ENCODE measurements around the gene GLCCI1.

Gene GLCCI1

DNA sequence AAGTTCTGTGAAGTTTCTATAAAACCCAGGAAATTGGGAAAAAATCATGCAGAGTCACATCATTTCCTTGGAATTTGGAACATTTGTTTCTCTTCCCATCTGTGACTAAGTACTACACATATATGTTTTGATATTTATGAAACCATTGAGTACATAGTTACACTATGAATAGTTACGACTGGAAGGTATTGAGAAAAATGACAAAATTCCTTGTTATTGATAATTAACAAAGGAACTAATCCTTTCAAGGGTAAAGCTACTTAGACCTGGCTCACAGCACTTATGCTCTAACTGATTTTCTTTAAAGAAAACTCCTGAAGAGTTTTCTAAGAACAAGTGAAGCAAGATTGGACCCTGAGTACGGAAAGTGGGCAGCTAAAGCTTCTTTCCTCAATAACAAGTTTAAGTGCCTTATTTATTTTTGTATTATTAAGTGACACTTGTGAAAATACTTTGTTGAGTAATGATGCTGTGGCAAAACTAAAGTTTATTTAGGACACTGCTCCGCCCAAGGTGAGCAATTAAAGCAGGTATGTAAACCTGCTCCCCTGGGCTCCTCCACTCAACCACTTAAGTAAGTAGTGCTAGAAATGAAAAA, 12.0 kb upstream of the GLCCI1 start:
- no peak overlapping the region for H3K4me3 ChIP-seq (ENCODE audit: low read length, poor library complexity, severe bottlenecking)
- H3K4me2 ChIP-seq (ENCODE audit: low read depth, low read length, poor library complexity, severe bottlenecking), result no peak overlapping the region
- TF ChIP-seq, protein P1, sequence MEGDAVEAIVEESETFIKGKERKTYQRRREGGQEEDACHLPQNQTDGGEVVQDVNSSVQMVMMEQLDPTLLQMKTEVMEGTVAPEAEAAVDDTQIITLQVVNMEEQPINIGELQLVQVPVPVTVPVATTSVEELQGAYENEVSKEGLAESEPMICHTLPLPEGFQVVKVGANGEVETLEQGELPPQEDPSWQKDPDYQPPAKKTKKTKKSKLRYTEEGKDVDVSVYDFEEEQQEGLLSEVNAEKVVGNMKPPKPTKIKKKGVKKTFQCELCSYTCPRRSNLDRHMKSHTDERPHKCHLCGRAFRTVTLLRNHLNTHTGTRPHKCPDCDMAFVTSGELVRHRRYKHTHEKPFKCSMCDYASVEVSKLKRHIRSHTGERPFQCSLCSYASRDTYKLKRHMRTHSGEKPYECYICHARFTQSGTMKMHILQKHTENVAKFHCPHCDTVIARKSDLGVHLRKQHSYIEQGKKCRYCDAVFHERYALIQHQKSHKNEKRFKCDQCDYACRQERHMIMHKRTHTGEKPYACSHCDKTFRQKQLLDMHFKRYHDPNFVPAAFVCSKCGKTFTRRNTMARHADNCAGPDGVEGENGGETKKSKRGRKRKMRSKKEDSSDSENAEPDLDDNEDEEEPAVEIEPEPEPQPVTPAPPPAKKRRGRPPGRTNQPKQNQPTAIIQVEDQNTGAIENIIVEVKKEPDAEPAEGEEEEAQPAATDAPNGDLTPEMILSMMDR (conservative IDR thresholded peaks at IDR 0.05; ENCODE audit: low read length), result no peak
- no peak for TF ChIP-seq EZH2phosphoT487 (IDR thresholded peaks at IDR 0.05; ENCODE audit: borderline replicate concordance)

GRCh38 chr7:7957513-7957912, 11.1 kb upstream of the GLCCI1 start:
- Histone ChIP-seq H3K79me2 (ENCODE audit: insufficient read depth, low read length) (no peaks in the 10 kb centered on the region), H3K9ac (ENCODE audit: low read depth, low read length, poor library complexity, severe bottlenecking) (no peak overlapping the region), H3K36me3 (ENCODE audit: insufficient read depth, low read length) (no peaks in the 10 kb centered on the region), H3K4me3 (ENCODE audit: low read length, poor library complexity, severe bottlenecking) (no peak overlapping the region), H3K4me1 (ENCODE audit: insufficient read depth, low read length, poor library complexity, severe bottlenecking) (peaks cover 5% of the 10 kb centered on the region), H4K20me1 (ENCODE audit: insufficient read depth, low read length, poor library complexity, severe bottlenecking) (no peaks in the 10 kb centered on the region), H3K9me2 (replicated peaks; ENCODE audit: low read depth, low read length) (no peaks in the 10 kb centered on the region), H3K27me3 (ENCODE audit: insufficient read depth, low read length, poor library complexity, severe bottlenecking) (no peaks in the 10 kb centered on the region), H3F3A (ENCODE audit: low read depth) (no peaks in the 10 kb centered on the region), H3K9me3 (ENCODE audit: insufficient read depth, low read depth, low read length) (no peaks in the 10 kb centered on the region), H3K4me2 (ENCODE audit: low read depth, low read length, poor library complexity, severe bottlenecking) (no peak overlapping the region), H2AFZ (ENCODE audit: low read length) (no peak overlapping the region)
- TF ChIP-seq EZH2phosphoT487 (IDR thresholded peaks at IDR 0.05; ENCODE audit: borderline replicate concordance), result no peak

More for the DNA sequence above, 12.0 kb upstream of the GLCCI1 start:
- Histone ChIP-seq H2AFZ (ENCODE audit: low read length) (no peak overlapping the region), H3K36me3 (ENCODE audit: insufficient read depth, low read length) (no peaks in the 10 kb centered on the region), H3K79me2 (ENCODE audit: insufficient read depth, low read length) (no peaks in the 10 kb centered on the region), H3K9ac (ENCODE audit: low read depth, low read length, poor library complexity, severe bottlenecking) (no peak overlapping the region), H3K4me1 (ENCODE audit: insufficient read depth, low read length, poor library complexity, severe bottlenecking) (peaks cover 5% of the 10 kb centered on the region), H3K27me3 (ENCODE audit: insufficient read depth, low read length, poor library complexity, severe bottlenecking) (no peaks in the 10 kb centered on the region), H4K20me1 (ENCODE audit: insufficient read depth, low read length, poor library complexity, severe bottlenecking) (no peaks in the 10 kb centered on the region), H3F3A (ENCODE audit: low read depth) (no peaks in the 10 kb centered on the region), H3K9me2 (replicated peaks; ENCODE audit: low read depth, low read length) (no peaks in the 10 kb centered on the region), H3K9me3 (ENCODE audit: insufficient read depth, low read depth, low read length) (no peaks in the 10 kb centered on the region)

GRCh38 chr7:7959979-7960670, 8.5 kb upstream of the GLCCI1 start:
- Histone ChIP-seq H2AFZ (ENCODE audit: low read length) (no peak overlapping the region), H3K9ac (ENCODE audit: low read depth, low read length, poor library complexity, severe bottlenecking) (no peak overlapping the region), H3F3A (ENCODE audit: low read depth) (no peaks in the 10 kb centered on the region), H3K36me3 (ENCODE audit: insufficient read depth, low read length) (no peaks in the 10 kb centered on the region), H3K4me2 (ENCODE audit: low read depth, low read length, poor library complexity, severe bottlenecking) (no peak overlapping the region), H4K20me1 (ENCODE audit: insufficient read depth, low read length, poor library complexity, severe bottlenecking) (no peaks in the 10 kb centered on the region), H3K9me3 (ENCODE audit: insufficient read depth, low read depth, low read length) (no peaks in the 10 kb centered on the region), H3K79me2 (ENCODE audit: insufficient read depth, low read length) (no peaks in the 10 kb centered on the region), H3K4me3 (ENCODE audit: low read length, poor library complexity, severe bottlenecking) (no peak overlapping the region), H3K27me3 (ENCODE audit: insufficient read depth, low read length, poor library complexity, severe bottlenecking) (no peaks in the 10 kb centered on the region), H3K9me2 (replicated peaks; ENCODE audit: low read depth, low read length) (no peaks in the 10 kb centered on the region), H3K4me1 (ENCODE audit: insufficient read depth, low read length, poor library complexity, severe bottlenecking) (peaks cover 5% of the 10 kb centered on the region)
- TF ChIP-seq, protein P1 (conservative IDR thresholded peaks at IDR 0.05; ENCODE audit: low read length), result no peak
- no peak for TF ChIP-seq EZH2phosphoT487 (IDR thresholded peaks at IDR 0.05; ENCODE audit: borderline replicate concordance)
